IPS-20b (cell line): ENCODE data around the gene KLRF2.

Source experiments
- H3K27ac ChIP-seq: one replicate; pipeline ENCODE4 v1.5.1; 2013; ENCODE audit warnings: low read length
- H3K27me3 ChIP-seq: 2 replicates; pipeline ENCODE4 v1.6.1; 2013; ENCODE audit warnings: mild to moderate bottlenecking, low read length, inconsistent platforms; ENCODE audit not compliant: insufficient read depth
- H3K36me3 ChIP-seq: 2 replicates; pipeline ENCODE4 v1.6.1; 2013; ENCODE audit warnings: low read depth, mild to moderate bottlenecking, inconsistent platforms, low read length, moderate library complexity; ENCODE audit not compliant: insufficient read depth
- H3K4me1 ChIP-seq: 2 replicates; pipeline ENCODE4 v1.6.1; 2013; ENCODE audit warnings: mild to moderate bottlenecking, control low read depth, inconsistent platforms, low read length, moderate library complexity; ENCODE audit not compliant: insufficient read depth
- H3K4me3 ChIP-seq: 2 replicates; pipeline ENCODE4 v1.5.1; 2013; ENCODE audit warnings: mild to moderate bottlenecking, low read length, inconsistent platforms
- H3K9ac ChIP-seq: 2 replicates; pipeline ENCODE4 v1.6.1; 2013; ENCODE audit warnings: low read depth, mild to moderate bottlenecking, inconsistent platforms, low read length, moderate library complexity
- H3K9me3 ChIP-seq: 2 replicates; pipeline ENCODE4 v1.6.1; 2013; ENCODE audit warnings: mild to moderate bottlenecking, low read depth, low read length, inconsistent platforms; ENCODE audit not compliant: insufficient read depth

KLRF2 gene

GRCh38 chr12:9895215-9895971, 14.1 kb downstream of the KLRF2 start:
- Histone ChIP-seq H3K36me3 (no peaks in the 10 kb centered on the region), H3K4me1 (peaks cover 4% of the 10 kb centered on the region; the same call in 1 of the 2 replicates)

GRCh38 chr12:9897535-9897934, 16.2 kb downstream of the KLRF2 start:
- Histone ChIP-seq H3K27me3 (no peaks in the 10 kb centered on the region), H3K27ac (no peak overlapping the region), H3K9ac (no peak overlapping the region), H3K36me3 (no peaks in the 10 kb centered on the region), H3K4me3 (no peak overlapping the region), H3K9me3 (peaks cover 9% of the 10 kb centered on the region; the same call in 1 of the 2 replicates), H3K4me1 (peaks cover 4% of the 10 kb centered on the region; the same call in 1 of the 2 replicates)

More at GRCh38 chr12:9895215-9895971, 14.1 kb downstream of the KLRF2 start:
- Histone ChIP-seq H3K27ac (no peak overlapping the region), H3K4me3 (no peak overlapping the region), H3K9me3 (no peaks in the 10 kb centered on the region), H3K9ac (no peak overlapping the region), H3K27me3 (no peaks in the 10 kb centered on the region)

- Histone ChIP-seq H3K4me3 (no peak overlapping the region), H3K27ac (no peak overlapping the region), H3K36me3 (no peaks in the 10 kb centered on the region), H3K4me1 (peaks cover 4% of the 10 kb centered on the region; the same call in 1 of the 2 replicates), H3K9ac (no peak overlapping the region), H3K27me3 (no peaks in the 10 kb centered on the region), H3K9me3 (peaks cover 17% of the 10 kb centered on the region)
Observed at GRCh38 chr12:9899209-9899608, 17.9 kb downstream of the KLRF2 start.

GRCh38 chr12:9900930-9901329, 19.6 kb downstream of the KLRF2 start:
- H3K9me3 ChIP-seq: peaks cover 20% of the 10 kb centered on the region
- no peak overlapping the region for H3K4me3 ChIP-seq
- no peak overlapping the region for H3K9ac ChIP-seq
- H3K27me3 ChIP-seq: no peaks in the 10 kb centered on the region
- H3K4me1 ChIP-seq: peaks cover 4% of the 10 kb centered on the region; the same call in 1 of the 2 replicates
- no peak overlapping the region for H3K27ac ChIP-seq
- H3K36me3 ChIP-seq: no peaks in the 10 kb centered on the region

- peaks cover 4% of the 10 kb centered on the region; the same call in 1 of the 2 replicates for H3K4me1 ChIP-seq
- H3K4me3 ChIP-seq: no peak overlapping the region
- H3K27ac ChIP-seq: no peak overlapping the region
- H3K36me3 ChIP-seq: no peaks in the 10 kb centered on the region
- peaks cover 26% of the 10 kb centered on the region for H3K9me3 ChIP-seq
- no peak overlapping the region for H3K9ac ChIP-seq
- no peaks in the 10 kb centered on the region for H3K27me3 ChIP-seq
Observed at GRCh38 chr12:9902539-9903228, 21.4 kb downstream of the KLRF2 start.

GRCh38 chr12:9906873-9907272, 25.6 kb downstream of the KLRF2 start:
- no peak overlapping the region for H3K9ac ChIP-seq
- no peak overlapping the region for H3K27ac ChIP-seq
- H3K36me3 ChIP-seq: no peaks in the 10 kb centered on the region
- peaks cover 57% of the 10 kb centered on the region for H3K9me3 ChIP-seq
- no peaks in the 10 kb centered on the region for H3K27me3 ChIP-seq
- no peak overlapping the region for H3K4me3 ChIP-seq
- H3K4me1 ChIP-seq: no peaks in the 10 kb centered on the region

GRCh38 chr12:9907769-9908168, 26.5 kb downstream of the KLRF2 start:
- Histone ChIP-seq H3K4me1 (no peaks in the 10 kb centered on the region), H3K4me3 (no peak overlapping the region)

GRCh38 chr12:9908350-9908749, 27.1 kb downstream of the KLRF2 start:
- no peak overlapping the region for H3K27ac ChIP-seq
- no peaks in the 10 kb centered on the region for H3K4me1 ChIP-seq
- H3K9ac ChIP-seq: no peak overlapping the region
- peaks cover 51% of the 10 kb centered on the region for H3K9me3 ChIP-seq
- H3K36me3 ChIP-seq: no peaks in the 10 kb centered on the region
- H3K27me3 ChIP-seq: no peaks in the 10 kb centered on the region
- H3K4me3 ChIP-seq: no peak overlapping the region

More at GRCh38 chr12:9907769-9908168, 26.5 kb downstream of the KLRF2 start:
- Histone ChIP-seq H3K9me3 (peaks cover 53% of the 10 kb centered on the region), H3K27ac (no peak overlapping the region), H3K36me3 (no peaks in the 10 kb centered on the region), H3K27me3 (no peaks in the 10 kb centered on the region), H3K9ac (no peak overlapping the region)

GRCh38 chr12:9909724-9910123, 28.4 kb downstream of the KLRF2 start:
- H3K4me3 ChIP-seq: no peak overlapping the region
- H3K9me3 ChIP-seq: peaks cover 44% of the 10 kb centered on the region
- H3K27ac ChIP-seq: no peak overlapping the region
- no peak overlapping the region for H3K9ac ChIP-seq
- H3K36me3 ChIP-seq: no peaks in the 10 kb centered on the region
- H3K27me3 ChIP-seq: no peaks in the 10 kb centered on the region
- no peaks in the 10 kb centered on the region for H3K4me1 ChIP-seq

GRCh38 chr12:9910716-9911421, 29.6 kb downstream of the KLRF2 start:
- no peaks in the 10 kb centered on the region for H3K36me3 ChIP-seq
- H3K27ac ChIP-seq: no peak overlapping the region
- no peaks in the 10 kb centered on the region for H3K27me3 ChIP-seq
- no peaks in the 10 kb centered on the region for H3K4me1 ChIP-seq
- H3K4me3 ChIP-seq: no peak overlapping the region
- H3K9ac ChIP-seq: no peak overlapping the region
- H3K9me3 ChIP-seq: peaks cover 44% of the 10 kb centered on the region

GRCh38 chr12:9911708-9912107, 30.4 kb downstream of the KLRF2 start:
- Histone ChIP-seq H3K27ac (no peak overlapping the region), H3K4me3 (no peak overlapping the region), H3K9ac (no peak overlapping the region), H3K36me3 (no peaks in the 10 kb centered on the region), H3K4me1 (no peaks in the 10 kb centered on the region), H3K9me3 (peaks cover 44% of the 10 kb centered on the region), H3K27me3 (no peaks in the 10 kb centered on the region)
